M059J (cell line): ENCODE measurements around the gene TP53INP2. TPM values are rescaled to one million over a fixed set of nuclear protein-coding genes. Genes with fewer than 3 reads are reported as not detected.

Source experiments
- DNase-seq: peaks from one replicate; pipeline ENCODE4 v3.0.0-alpha.2; 2012; ENCODE audit warnings: low read depth
- total RNA-seq: library from RNA; depleted of rRNA; stranded (reverse); fragments of >200 nt; shearing (Covaris generic); gene quantifications from 2 replicates; pipeline ENCODE4 v1.2.3, GENCODE V29; 2014; rRNA removed

Gene TP53INP2
- total RNA-seq, 1 experiment from 2014 or later, result 17.4 TPM

GRCh38 chr20:34722560-34722959 lies 18.4 kb downstream of the TP53INP2 start:
- peak; percentile 59 for DNase-seq

- DNase-seq, result no peak
Measured at GRCh38 chr20:34724172-34724571, 20.0 kb downstream of the TP53INP2 start.

- no peak for DNase-seq
Measured at GRCh38 chr20:34729416-34729815, 25.3 kb downstream of the TP53INP2 start.

GRCh38 chr20:34732523-34732922 lies 28.4 kb downstream of the TP53INP2 start:
- no peak for DNase-seq

- DNase-seq, result no peak
Measured at GRCh38 chr20:34736106-34736735, 32.1 kb downstream of the TP53INP2 start.

- no peak for DNase-seq
Measured at GRCh38 chr20:34743039-34743438, 38.9 kb downstream of the TP53INP2 start.

- DNase-seq, result no peak
Measured at GRCh38 chr20:34744340-34744739, 40.2 kb downstream of the TP53INP2 start.

- no peak for DNase-seq
Measured at GRCh38 chr20:34744847-34745246, 40.7 kb downstream of the TP53INP2 start.

- DNase-seq, result no peak
Measured at GRCh38 chr20:34746674-34747073, 42.5 kb downstream of the TP53INP2 start.

- no peak for DNase-seq
Measured at GRCh38 chr20:34747479-34747878, 43.3 kb downstream of the TP53INP2 start.

GRCh38 chr20:34748709-34749108 lies 44.6 kb downstream of the TP53INP2 start:
- DNase-seq, result no peak

GRCh38 chr20:34750484-34750883 lies 46.3 kb downstream of the TP53INP2 start:
- DNase-seq, result no peak

- DNase-seq, result no peak
Measured at GRCh38 chr20:34751453-34751852, 47.3 kb downstream of the TP53INP2 start.

GRCh38 chr20:34753706-34754461 lies 49.7 kb downstream of the TP53INP2 start:
- DNase-seq, result no peak

- no peak for DNase-seq
Measured at GRCh38 chr20:34754611-34755010, 50.5 kb downstream of the TP53INP2 start.

- DNase-seq, result no peak
Measured at GRCh38 chr20:34755367-34755766, 51.2 kb downstream of the TP53INP2 start.

GRCh38 chr20:34762031-34762555 lies 57.9 kb downstream of the TP53INP2 start:
- DNase-seq, result no peak

Other genes with a start within 250 kb of the TP53INP2 start
- 305 and 515 TPM in 2 replicates for gene DYNLRB1, start 187.9 kb upstream of the TP53INP2 start, total RNA-seq
- gene MAP1LC3A, start 145.6 kb upstream of the TP53INP2 start, total RNA-seq, result 59.8 and 72.2 TPM in 2 replicates
- 51.5 and 60.7 TPM in 2 replicates for gene PIGU, start 27.3 kb upstream of the TP53INP2 start, total RNA-seq
- gene NCOA6, start 121.3 kb downstream of the TP53INP2 start, total RNA-seq, result 7.5 and 14.5 TPM in 2 replicates
- gene GGT7, start 168.5 kb downstream of the TP53INP2 start, total RNA-seq, result 2.1 and 2.6 TPM in 2 replicates
- gene ACSS2, start 172.3 kb downstream of the TP53INP2 start, total RNA-seq, result 26.0 and 34.2 TPM in 2 replicates